Astrocyte (in vitro differentiated cells and primary cell): ENCODE data around the gene ETS1. TPM values are rescaled to one million over a fixed set of nuclear protein-coding genes. Genes with fewer than 3 reads are reported as not detected.

Source experiments
- DNase-seq: peaks from one replicate; pipeline ENCODE4 v3.0.0-alpha.2; 2010; ENCODE audit warnings: low read depth
- FAIRE-seq: peaks from 2 replicates; lab custom pipeline; 2011; peaks lifted over from hg19 to GRCh38; lab: Jason Lieb, UNC
- H2AFZ ChIP-seq: 2 replicates; pipeline ENCODE4 v1.6.0; 2012; ENCODE audit warnings: low read depth, low read length, inconsistent platforms
- H3K27ac ChIP-seq: 2 replicates; pipeline ENCODE4 v1.5.1; 2011; ENCODE audit warnings: low read depth, low read length, inconsistent platforms
- H3K27me3 ChIP-seq: 2 replicates; pipeline ENCODE4 v1.6.0; 2011; ENCODE audit warnings: low read length, inconsistent platforms; ENCODE audit not compliant: insufficient read depth
- H3K36me3 ChIP-seq: 2 replicates; pipeline ENCODE4 v1.5.1; 2011; ENCODE audit warnings: low read length, inconsistent platforms; ENCODE audit not compliant: insufficient read depth
- H3K4me1 ChIP-seq: 2 replicates; pipeline ENCODE4 v1.5.1; 2011; ENCODE audit warnings: low read length, inconsistent platforms; ENCODE audit not compliant: insufficient read depth
- H3K4me2 ChIP-seq: 2 replicates; pipeline ENCODE4 v1.6.0; 2012; ENCODE audit warnings: low read length, inconsistent platforms
- H3K4me3 ChIP-seq: 2 replicates; pipeline ENCODE4 v1.5.1; 2011; ENCODE audit warnings: low read depth, mild to moderate bottlenecking, low read length, inconsistent platforms; ENCODE audit not compliant: insufficient read depth
- H3K79me2 ChIP-seq: 2 replicates; pipeline ENCODE4 v1.6.0; 2012; ENCODE audit warnings: mild to moderate bottlenecking, low read length, inconsistent platforms; ENCODE audit not compliant: insufficient read depth
- H3K9ac ChIP-seq: 2 replicates; pipeline ENCODE4 v1.6.0; 2012; ENCODE audit warnings: mild to moderate bottlenecking, low read length, inconsistent platforms
- H3K9me3 ChIP-seq: 2 replicates; pipeline ENCODE4 v1.5.1; 2012; ENCODE audit warnings: low read depth, mild to moderate bottlenecking, low read length, inconsistent platforms; ENCODE audit not compliant: insufficient read depth
- H4K20me1 ChIP-seq: 2 replicates; pipeline ENCODE4 v1.6.0; 2012; ENCODE audit warnings: low read length, inconsistent platforms; ENCODE audit not compliant: insufficient read depth
- H3K27ac Mint-ChIP-seq: one replicate; pipeline ENCODE4 v1.8.0; 2021; ENCODE audit warnings: mild to moderate bottlenecking, mixed read lengths; ENCODE audit not compliant: unreplicated experiment
- H3K27me3 Mint-ChIP-seq: one replicate; pipeline ENCODE4 v1.8.0; 2021; ENCODE audit warnings: low read depth, mixed read lengths; ENCODE audit not compliant: unreplicated experiment
- H3K36me3 Mint-ChIP-seq: one replicate; pipeline ENCODE4 v1.8.0; 2021; ENCODE audit warnings: low read depth, mixed read lengths; ENCODE audit not compliant: unreplicated experiment
- H3K4me1 Mint-ChIP-seq: one replicate; pipeline ENCODE4 v1.8.0; 2021; ENCODE audit warnings: low read depth, mixed read lengths; ENCODE audit not compliant: unreplicated experiment
- H3K4me3 Mint-ChIP-seq: one replicate; pipeline ENCODE4 v1.8.0; 2021; ENCODE audit warnings: mild to moderate bottlenecking, moderate library complexity, mixed read lengths; ENCODE audit not compliant: unreplicated experiment
- H3K9me3 Mint-ChIP-seq: one replicate; pipeline ENCODE4 v1.8.0; 2021; ENCODE audit warnings: mild to moderate bottlenecking, mixed read lengths; ENCODE audit not compliant: unreplicated experiment
- CTCF ChIP-seq: IDR thresholded peaks from 2 replicates; pipeline ENCODE4 v1.5.1; 2011; ENCODE audit warnings: low read depth, mild to moderate bottlenecking, inconsistent platforms, low read length, moderate library complexity; ENCODE audit not compliant: insufficient read depth
- EZH2 ChIP-seq: IDR thresholded peaks from 2 replicates; pipeline ENCODE4 v1.6.1; 2012; ENCODE audit warnings: mild to moderate bottlenecking, low read length, inconsistent platforms; ENCODE audit not compliant: insufficient read depth
- total RNA-seq: library from RNA; stranded (reverse); gene quantifications from 2 replicates; pipeline ENCODE4 v1.2.1, GENCODE V29; 2021

Gene ETS1
- total RNA-seq, 1 donor from 2014 or later: 107 TPM

- Histone ChIP-seq H3K4me2 (peak overlapping the region; percentile 30), H4K20me1 (peaks cover 21% of the 10 kb centered on the region), H3K27me3 (no peaks in the 10 kb centered on the region), H2AFZ (no peak overlapping the region), H3K4me3 (no peak overlapping the region), H3K36me3 (peaks cover 60% of the 10 kb centered on the region), H3K27ac (no peak overlapping the region), H3K79me2 (peaks cover 81% of the 10 kb centered on the region), H3K9me3 (no peaks in the 10 kb centered on the region), H3K9ac (no peak overlapping the region), H3K4me1 (peaks cover 9% of the 10 kb centered on the region)
- Mint-ChIP-seq H3K36me3 (peaks cover 49% of the 10 kb centered on the region), H3K4me3 (no peak overlapping the region), H3K4me1 (peaks cover 41% of the 10 kb centered on the region), H3K27ac (peak overlapping the region; percentile 28), H3K9me3 (no peaks in the 10 kb centered on the region), H3K27me3 (no peaks in the 10 kb centered on the region)
- TF ChIP-seq EZH2 (no peak), CTCF (no peak)
- FAIRE-seq: no peak
- DNase-seq: no peak
Measured at GRCh38 chr11:128482092-128482491, 105.3 kb downstream of the ETS1 start.

- H3K9me3 Mint-ChIP-seq: no peaks in the 10 kb centered on the region
- no peak overlapping the region for H3K27ac Mint-ChIP-seq
- H4K20me1 ChIP-seq: peaks cover 24% of the 10 kb centered on the region
- DNase-seq (peak; percentile 93), FAIRE-seq (peak; percentile 58)
- H3K27me3 Mint-ChIP-seq: no peaks in the 10 kb centered on the region
- peaks cover 60% of the 10 kb centered on the region for H3K36me3 ChIP-seq
- no peak overlapping the region for H3K4me3 ChIP-seq
- H2AFZ ChIP-seq: no peak overlapping the region
- no peaks in the 10 kb centered on the region for H3K27me3 ChIP-seq
- no peak overlapping the region for H3K4me3 Mint-ChIP-seq
- H3K36me3 Mint-ChIP-seq: peaks cover 44% of the 10 kb centered on the region
- no peak for TF ChIP-seq EZH2
- TF ChIP-seq CTCF: no peak
- H3K4me2 ChIP-seq: no peak overlapping the region
- peak overlapping the region; percentile 45 for H3K27ac ChIP-seq
- H3K9ac ChIP-seq: peak overlapping the region; percentile 2
- H3K4me1 Mint-ChIP-seq: peaks cover 48% of the 10 kb centered on the region
- peaks cover 83% of the 10 kb centered on the region for H3K79me2 ChIP-seq
- no peaks in the 10 kb centered on the region for H3K9me3 ChIP-seq
- H3K4me1 ChIP-seq: peaks cover 9% of the 10 kb centered on the region
Measured at GRCh38 chr11:128481135-128481534, 106.2 kb downstream of the ETS1 start.

GRCh38 chr11:128480665-128481064 lies 106.7 kb downstream of the ETS1 start:
- FAIRE-seq (no peak), DNase-seq (no peak)
- peaks cover 28% of the 10 kb centered on the region for H4K20me1 ChIP-seq
- H3K36me3 ChIP-seq: peaks cover 60% of the 10 kb centered on the region
- H2AFZ ChIP-seq: no peak overlapping the region
- Mint-ChIP-seq H3K27ac (peak overlapping the region; percentile 72), H3K9me3 (no peaks in the 10 kb centered on the region), H3K4me3 (no peak overlapping the region), H3K27me3 (no peaks in the 10 kb centered on the region), H3K4me1 (peaks cover 49% of the 10 kb centered on the region), H3K36me3 (peaks cover 40% of the 10 kb centered on the region)
- H3K9me3 ChIP-seq: no peaks in the 10 kb centered on the region
- H3K9ac ChIP-seq: no peak overlapping the region
- no peak for TF ChIP-seq EZH2
- TF ChIP-seq CTCF: no peak
- H3K27ac ChIP-seq: no peak overlapping the region
- H3K4me1 ChIP-seq: peaks cover 9% of the 10 kb centered on the region
- no peaks in the 10 kb centered on the region for H3K27me3 ChIP-seq
- peaks cover 87% of the 10 kb centered on the region for H3K79me2 ChIP-seq
- H3K4me2 ChIP-seq: no peak overlapping the region
- no peak overlapping the region for H3K4me3 ChIP-seq
